IPS-15b (cell line): ENCODE data around the gene ITSN2.

Experiments used
- H3K27me3 ChIP-seq: one replicate; pipeline ENCODE4 v1.6.1; 2013; ENCODE audit warnings: low read length; ENCODE audit not compliant: control insufficient read depth, insufficient read depth
- H3K36me3 ChIP-seq: one replicate; pipeline ENCODE4 v1.6.1; 2013; ENCODE audit warnings: low read length; ENCODE audit not compliant: control insufficient read depth, insufficient read depth
- H3K4me1 ChIP-seq: one replicate; pipeline ENCODE4 v1.6.1; 2013; ENCODE audit warnings: mild to moderate bottlenecking, low read length; ENCODE audit not compliant: control insufficient read depth, insufficient read depth
- H3K4me3 ChIP-seq: one replicate; pipeline ENCODE4 v1.5.1; 2013; ENCODE audit warnings: low read depth, low read length
- H3K9ac ChIP-seq: one replicate; pipeline ENCODE4 v1.6.1; 2013; ENCODE audit warnings: low read depth, mild to moderate bottlenecking, low read length
- H3K9me3 ChIP-seq: one replicate; pipeline ENCODE4 v1.6.1; 2013; ENCODE audit warnings: mild to moderate bottlenecking, low read length; ENCODE audit not compliant: control insufficient read depth, insufficient read depth

Gene ITSN2

DNA sequence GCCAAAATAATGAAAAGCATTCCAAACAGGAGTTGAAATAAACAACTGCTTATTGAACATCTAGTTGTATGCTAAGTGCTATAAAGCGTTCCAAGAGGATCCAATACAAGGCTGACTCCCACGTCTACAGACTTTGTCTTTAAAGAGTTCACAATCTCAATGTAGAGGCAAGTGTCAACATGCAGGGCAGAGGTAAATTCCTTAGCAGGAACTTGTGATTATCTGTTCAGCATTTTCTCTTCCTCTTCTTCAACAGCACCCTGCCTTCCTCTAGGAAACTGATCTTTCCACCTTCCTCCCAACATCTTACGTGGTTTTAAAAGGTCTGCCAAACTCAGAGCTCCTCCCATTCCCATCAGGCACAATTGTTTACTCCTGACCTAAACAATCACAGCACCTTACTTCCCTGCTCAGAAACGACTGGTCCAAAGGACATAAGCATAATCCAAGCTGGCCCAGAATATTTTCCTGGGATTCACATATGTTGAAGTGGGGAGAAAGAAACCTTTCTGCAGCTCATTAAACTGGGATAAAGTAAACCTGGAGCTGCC is 83.9 kb downstream of the ITSN2 start:
- no peak overlapping the region for H3K9ac ChIP-seq
- no peaks in the 10 kb centered on the region for H3K36me3 ChIP-seq
- H3K27me3 ChIP-seq: no peaks in the 10 kb centered on the region
- H3K4me3 ChIP-seq: no peak overlapping the region
- no peaks in the 10 kb centered on the region for H3K9me3 ChIP-seq
- no peaks in the 10 kb centered on the region for H3K4me1 ChIP-seq

DNA sequence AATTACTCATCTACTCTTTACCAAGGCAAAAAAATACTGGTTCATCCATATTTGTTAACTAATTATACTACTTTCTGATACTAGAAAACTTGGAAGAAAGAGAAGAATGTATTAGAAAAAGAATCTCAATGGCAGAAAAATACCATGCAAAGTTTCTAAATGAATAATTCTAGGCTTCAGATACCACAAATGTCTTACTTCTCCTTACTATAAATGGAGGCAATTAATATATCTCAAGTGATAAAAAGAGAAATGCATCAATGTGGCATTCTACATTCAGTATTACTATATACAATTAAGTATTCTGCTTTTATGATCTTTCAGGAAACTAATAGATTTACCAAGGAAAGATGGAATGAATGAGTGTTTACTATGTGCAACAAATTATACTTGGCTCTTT is 85.5 kb downstream of the ITSN2 start:
- Histone ChIP-seq H3K4me3 (no peak overlapping the region), H3K36me3 (no peaks in the 10 kb centered on the region), H3K4me1 (no peaks in the 10 kb centered on the region)

GRCh38 chr2:24273598-24273997 is 86.7 kb downstream of the ITSN2 start:
- Histone ChIP-seq H3K9me3 (no peaks in the 10 kb centered on the region), H3K4me3 (no peak overlapping the region), H3K9ac (no peak overlapping the region), H3K36me3 (no peaks in the 10 kb centered on the region), H3K27me3 (no peaks in the 10 kb centered on the region), H3K4me1 (no peaks in the 10 kb centered on the region)

More for the DNA sequence above, 85.5 kb downstream of the ITSN2 start:
- Histone ChIP-seq H3K9ac (no peak overlapping the region), H3K27me3 (no peaks in the 10 kb centered on the region), H3K9me3 (no peaks in the 10 kb centered on the region)

- H3K9me3 ChIP-seq: no peaks in the 10 kb centered on the region
- no peaks in the 10 kb centered on the region for H3K27me3 ChIP-seq
- H3K9ac ChIP-seq: no peak overlapping the region
- H3K4me3 ChIP-seq: no peak overlapping the region
- no peaks in the 10 kb centered on the region for H3K4me1 ChIP-seq
- no peaks in the 10 kb centered on the region for H3K36me3 ChIP-seq
These were observed 87.4 kb downstream of the ITSN2 start for GRCh38 chr2:24272907-24273306.

GRCh38 chr2:24272161-24272802 is 88.1 kb downstream of the ITSN2 start:
- no peak overlapping the region for H3K4me3 ChIP-seq
- H3K36me3 ChIP-seq: no peaks in the 10 kb centered on the region
- no peaks in the 10 kb centered on the region for H3K9me3 ChIP-seq
- no peaks in the 10 kb centered on the region for H3K27me3 ChIP-seq
- no peaks in the 10 kb centered on the region for H3K4me1 ChIP-seq
- no peak overlapping the region for H3K9ac ChIP-seq

DNA sequence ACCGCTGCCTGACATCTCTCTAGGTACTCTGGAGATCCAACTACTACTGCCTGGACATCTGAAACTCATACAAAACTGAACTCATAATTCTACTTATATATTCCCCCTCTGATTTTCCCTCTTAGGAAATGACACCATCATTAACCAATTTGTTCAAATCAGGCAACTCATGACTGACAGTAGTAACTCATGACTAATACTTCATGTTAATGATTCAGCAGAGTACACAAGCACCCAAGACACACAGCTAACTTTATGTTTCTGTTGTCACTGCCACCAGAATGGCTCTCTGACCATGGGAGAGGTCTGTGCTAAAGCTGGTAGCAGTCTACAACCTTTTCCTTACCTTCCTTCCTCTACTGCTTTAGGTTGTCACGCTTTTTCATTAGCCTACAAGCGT is 91.1 kb downstream of the ITSN2 start:
- Histone ChIP-seq H3K9me3 (no peaks in the 10 kb centered on the region), H3K9ac (no peak overlapping the region), H3K27me3 (no peaks in the 10 kb centered on the region), H3K4me3 (no peak overlapping the region), H3K4me1 (no peaks in the 10 kb centered on the region), H3K36me3 (no peaks in the 10 kb centered on the region)

GRCh38 chr2:24265212-24265611 is 95.1 kb downstream of the ITSN2 start:
- no peaks in the 10 kb centered on the region for H3K27me3 ChIP-seq
- no peak overlapping the region for H3K9ac ChIP-seq
- H3K36me3 ChIP-seq: no peaks in the 10 kb centered on the region
- H3K4me3 ChIP-seq: no peak overlapping the region
- H3K4me1 ChIP-seq: no peaks in the 10 kb centered on the region
- H3K9me3 ChIP-seq: no peaks in the 10 kb centered on the region

- Histone ChIP-seq H3K9me3 (no peaks in the 10 kb centered on the region), H3K27me3 (no peaks in the 10 kb centered on the region), H3K9ac (no peak overlapping the region), H3K4me1 (no peaks in the 10 kb centered on the region), H3K4me3 (no peak overlapping the region), H3K36me3 (no peaks in the 10 kb centered on the region)
These were observed 97.8 kb downstream of the ITSN2 start for GRCh38 chr2:24262421-24262970.

GRCh38 chr2:24261441-24261840 is 98.9 kb downstream of the ITSN2 start:
- H3K4me1 ChIP-seq: no peaks in the 10 kb centered on the region
- H3K4me3 ChIP-seq: no peak overlapping the region
- H3K27me3 ChIP-seq: no peaks in the 10 kb centered on the region
- no peak overlapping the region for H3K9ac ChIP-seq
- H3K36me3 ChIP-seq: no peaks in the 10 kb centered on the region
- no peaks in the 10 kb centered on the region for H3K9me3 ChIP-seq

DNA sequence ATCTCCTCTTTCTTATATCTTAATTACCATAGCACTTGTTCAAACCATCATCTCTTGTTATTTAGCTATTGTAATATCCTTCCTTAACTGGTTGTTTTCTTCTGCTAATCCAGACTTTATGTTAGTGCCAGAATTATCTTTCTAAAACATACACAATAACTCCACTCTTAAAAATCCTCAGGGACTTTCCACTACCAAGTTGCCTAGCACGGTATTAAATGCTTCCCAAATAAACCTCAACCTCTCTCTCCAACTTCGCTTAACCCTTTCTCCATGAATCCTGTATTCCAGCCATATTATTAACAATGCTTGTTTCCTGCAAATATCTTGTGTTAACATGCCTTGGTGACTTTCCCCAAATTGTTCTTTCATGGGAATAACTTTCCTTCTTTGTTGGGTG is 101.0 kb downstream of the ITSN2 start:
- H3K4me3 ChIP-seq: no peak overlapping the region
- no peaks in the 10 kb centered on the region for H3K9me3 ChIP-seq
- H3K9ac ChIP-seq: no peak overlapping the region
- no peaks in the 10 kb centered on the region for H3K27me3 ChIP-seq
- no peaks in the 10 kb centered on the region for H3K4me1 ChIP-seq
- no peaks in the 10 kb centered on the region for H3K36me3 ChIP-seq

- Histone ChIP-seq H3K4me1 (no peaks in the 10 kb centered on the region), H3K4me3 (no peak overlapping the region), H3K27me3 (no peaks in the 10 kb centered on the region), H3K9ac (no peak overlapping the region), H3K9me3 (no peaks in the 10 kb centered on the region), H3K36me3 (no peaks in the 10 kb centered on the region)
These were observed 101.6 kb downstream of the ITSN2 start for GRCh38 chr2:24258718-24259117.

GRCh38 chr2:24253303-24253919 is 106.9 kb downstream of the ITSN2 start:
- H3K9me3 ChIP-seq: no peaks in the 10 kb centered on the region
- H3K4me3 ChIP-seq: no peak overlapping the region
- no peaks in the 10 kb centered on the region for H3K4me1 ChIP-seq
- no peaks in the 10 kb centered on the region for H3K36me3 ChIP-seq
- H3K9ac ChIP-seq: no peak overlapping the region
- H3K27me3 ChIP-seq: no peaks in the 10 kb centered on the region
